GM23338 (cell line): ENCODE results near the gene KCNK10. TPM values are rescaled to one million over a fixed set of nuclear protein-coding genes. Genes with fewer than 3 reads are reported as not detected.

Source experiments
- ATAC-seq: fragments of 200-7000 bp; cut with Tn5 transposase; 3 replicates; pipeline ENCODE4 v1.9.1; 2020
- DNase-seq: peaks from one replicate; pipeline ENCODE4 v3.0.0-alpha.2; 2015; ENCODE audit warnings: low spot score
- H2AFZ ChIP-seq: fragments of 200-600 bp; sonication (generic); 2 replicates; pipeline ENCODE4 v1.8.0; 2016; ENCODE audit warnings: antibody characterized with exemption, mild to moderate bottlenecking, moderate library complexity
- H3F3A ChIP-seq: fragments of 200-600 bp; sonication (generic); replicated peaks from 2 replicates; pipeline ENCODE4 v1.8.0; 2017; ENCODE audit warnings: antibody characterized with exemption, mixed run types, low read depth
- H3K27ac ChIP-seq: fragments of 200-600 bp; sonication (generic); 2 replicates; pipeline ENCODE4 v1.6.1; 2016; ENCODE audit warnings: low read depth
- H3K27me3 ChIP-seq: fragments of 200-600 bp; sonication (generic); 2 replicates; pipeline ENCODE4 v1.8.0; 2016; ENCODE audit warnings: mild to moderate bottlenecking, mixed run types, moderate library complexity; ENCODE audit not compliant: insufficient read depth
- H3K36me3 ChIP-seq: fragments of 200-600 bp; sonication (generic); 2 replicates; pipeline ENCODE4 v1.8.0; 2016; ENCODE audit warnings: mild to moderate bottlenecking; ENCODE audit not compliant: insufficient read depth
- H3K4me1 ChIP-seq: fragments of 200-600 bp; sonication (generic); 2 replicates; pipeline ENCODE4 v1.8.0; 2016; ENCODE audit warnings: mild to moderate bottlenecking, moderate library complexity; ENCODE audit not compliant: insufficient read depth
- H3K4me2 ChIP-seq: fragments of 200-600 bp; sonication (generic); 2 replicates; pipeline ENCODE4 v1.7.1; 2017; ENCODE audit warnings: mixed run types
- H3K4me3 ChIP-seq: fragments of 200-600 bp; sonication (generic); 2 replicates; pipeline ENCODE4 v1.6.1; 2016; ENCODE audit warnings: mixed run types
- H3K79me2 ChIP-seq: fragments of 200-600 bp; sonication (generic); replicated peaks from 2 replicates; pipeline ENCODE4 v1.8.0; 2017; ENCODE audit warnings: mild to moderate bottlenecking; ENCODE audit not compliant: insufficient read depth
- H3K9me2 ChIP-seq: fragments of 200-600 bp; sonication (generic); 2 replicates; pipeline ENCODE4 v1.8.0; 2017; ENCODE audit not compliant: insufficient read depth
- H4K20me1 ChIP-seq: fragments of 200-600 bp; sonication (generic); replicated peaks from 2 replicates; pipeline ENCODE4 v1.8.0; 2017; ENCODE audit warnings: mild to moderate bottlenecking; ENCODE audit not compliant: insufficient read depth
- H3K27ac Mint-ChIP-seq: 2 replicates; pipeline ENCODE4 v1.8.0; 2020; ENCODE audit warnings: inconsistent platforms, mild to moderate bottlenecking, moderate library complexity, mixed read lengths
- H3K27me3 Mint-ChIP-seq: 3 replicates; pipeline ENCODE4 v1.8.0; 2022; ENCODE audit warnings: low read depth, mild to moderate bottlenecking, moderate library complexity, mixed read lengths, inconsistent platforms; ENCODE audit not compliant: insufficient read depth, poor library complexity
- H3K36me3 Mint-ChIP-seq: 3 replicates; pipeline ENCODE4 v1.8.0; 2021; ENCODE audit warnings: low read depth, mild to moderate bottlenecking, inconsistent platforms, moderate library complexity, mixed read lengths
- H3K4me1 Mint-ChIP-seq: 3 replicates; pipeline ENCODE4 v1.8.0; 2020; ENCODE audit warnings: mild to moderate bottlenecking, inconsistent platforms, mixed read lengths
- H3K4me3 Mint-ChIP-seq: 3 replicates; pipeline ENCODE4 v1.8.0; 2021; ENCODE audit warnings: moderate library complexity, mild to moderate bottlenecking, inconsistent platforms, mixed read lengths
- H3K9me3 Mint-ChIP-seq: 3 replicates; pipeline ENCODE4 v1.8.0; 2020; ENCODE audit warnings: moderate library complexity, mild to moderate bottlenecking, inconsistent platforms, mixed read lengths
- CREB1 ChIP-seq: fragments of 250-450 bp; sonication (Bioruptor Pico); IDR thresholded peaks from 2 replicates; pipeline ENCODE4 v1.5.0; 2020; ENCODE audit warnings: low read depth, mild to moderate bottlenecking, moderate library complexity
- CTCF ChIP-seq, 2 experiments: fragments of 200-600 bp in 1 of 2; sonication (generic) in 1 of 2; conservative IDR thresholded peaks; 2 replicates each; pipeline versions ENCODE4 v1.5.1 to v1.6.1; 2016 to 2017; ENCODE audit warnings: antibody characterized with exemption in 2 of 2, low read depth in 2 of 2, mild to moderate bottlenecking in 2 of 2, moderate library complexity in 1 of 2
- EZH2 ChIP-seq: fragments of 200-600 bp; sonication (generic); IDR thresholded peaks from one replicate; pipeline ENCODE4 v1.8.0; 2017; ENCODE audit warnings: antibody characterized with exemption, mild to moderate bottlenecking, low read depth; ENCODE audit not compliant: unreplicated experiment
- EZH2phosphoT487 ChIP-seq: fragments of 200-600 bp; sonication (generic); IDR thresholded peaks from one replicate; pipeline ENCODE4 v1.8.1; 2018; ENCODE audit warnings: antibody characterized with exemption; ENCODE audit not compliant: unreplicated experiment
- JUNB ChIP-seq: IDR thresholded peaks from one replicate; pipeline ENCODE4 v1.6.1; 2016; ENCODE audit warnings: antibody characterized with exemption; ENCODE audit not compliant: unreplicated experiment
- POLR2AphosphoS5 ChIP-seq: IDR thresholded peaks from 2 replicates; pipeline ENCODE4 v1.6.1; 2016; ENCODE audit warnings: antibody characterized with exemption, low read depth
- STAT1 ChIP-seq: IDR thresholded peaks from one replicate; pipeline ENCODE4 v1.6.1; 2016; ENCODE audit warnings: antibody characterized with exemption; ENCODE audit not compliant: unreplicated experiment
- ZNF114 ChIP-seq: fragments of 250-450 bp; sonication (Bioruptor Pico); IDR thresholded peaks from 2 replicates; pipeline ENCODE4 v1.5.0; 2020; ENCODE audit warnings: mild to moderate bottlenecking, moderate library complexity
- polyA plus RNA-seq: library from polyadenylated mRNA; unstranded; fragments of >200 nt; fragmentation: Nextera tagmentation; extraction: Ambion mirVana; gene quantifications from 2 replicates; pipeline ENCODE4 v1.2.1, GENCODE V29; 2016
- total RNA-seq: library from RNA; depleted of rRNA; stranded (reverse); fragments of >200 nt; shearing (Covaris generic); gene quantifications from 2 replicates; pipeline ENCODE4 v1.2.3, GENCODE V29; 2014

KCNK10 gene
- total and polyA plus RNA-seq, 2 experiments from 2014 or later: 0.29 to 1.0 TPM

DNA sequence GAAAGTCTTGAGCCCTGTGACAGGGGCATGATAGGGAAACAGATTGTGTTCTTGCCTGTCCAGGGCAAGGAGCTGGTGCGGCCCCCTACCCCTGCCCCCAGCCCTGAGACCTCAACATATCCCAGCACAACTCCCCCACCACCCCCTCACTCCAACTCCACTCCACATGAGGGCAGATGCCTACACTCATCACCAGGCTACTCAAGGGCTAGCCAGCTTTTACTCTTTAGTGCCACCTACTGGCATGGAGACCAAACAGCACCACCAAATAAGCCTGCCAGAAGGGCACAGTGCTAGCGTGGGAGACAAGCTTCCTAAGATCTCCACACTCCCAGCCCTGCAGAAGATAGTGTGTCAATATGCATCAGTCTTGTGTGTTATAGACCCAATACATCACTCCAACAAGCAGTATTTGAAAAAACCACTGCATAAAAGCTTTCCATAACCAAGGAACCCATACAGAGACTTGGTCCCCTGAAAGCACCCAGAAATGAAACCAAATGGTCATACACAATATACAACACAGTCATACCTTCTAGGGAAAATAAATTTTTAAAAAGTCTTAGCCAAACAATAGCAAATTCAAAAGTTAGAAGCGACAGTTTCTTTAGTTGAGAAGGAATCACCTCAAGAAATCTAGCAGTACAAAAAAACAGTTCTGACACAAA, 154.4 kb downstream of the KCNK10 start:
- peaks cover 2% of the 10 kb centered on the region for H3K27me3 Mint-ChIP-seq
- TF ChIP-seq EZH2 (no peak), CTCF (conservative IDR thresholded peaks at IDR 0.05; ENCODE audit: low read depth in 2 of 2) (peak; percentile 82 to 95)
- peak; percentile 76 for DNase-seq
- no peaks in the 10 kb centered on the region for H3K9me3 Mint-ChIP-seq
- Histone ChIP-seq H3K27ac (no peak overlapping the region), H3K4me1 (no peaks in the 10 kb centered on the region), H3K4me3 (no peak overlapping the region), H3K9me2 (peaks cover 6% of the 10 kb centered on the region; the same call in 1 of the 2 replicates), H3K27me3 (no peaks in the 10 kb centered on the region), H3K4me2 (no peak overlapping the region), H3K36me3 (no peaks in the 10 kb centered on the region), H2AFZ (peak overlapping the region; percentile 72; the same call in 1 of the 2 replicates), H3K79me2 (no peaks in the 10 kb centered on the region), H3F3A (no peaks in the 10 kb centered on the region), H4K20me1 (no peaks in the 10 kb centered on the region)
- H3K4me1 Mint-ChIP-seq: peaks cover 8% of the 10 kb centered on the region; the same call in 2 of the 3 replicates
- ATAC-seq: peak; percentile 99
- no peaks in the 10 kb centered on the region for H3K36me3 Mint-ChIP-seq
- H3K27ac Mint-ChIP-seq: no peak overlapping the region
- H3K4me3 Mint-ChIP-seq: no peak overlapping the region

GRCh38 chr14:88168025-88168424, 155.0 kb downstream of the KCNK10 start:
- Histone ChIP-seq H3K79me2 (no peaks in the 10 kb centered on the region), H3K9me2 (peaks cover 6% of the 10 kb centered on the region; the same call in 1 of the 2 replicates), H3F3A (no peaks in the 10 kb centered on the region), H3K27ac (no peak overlapping the region), H3K36me3 (no peaks in the 10 kb centered on the region), H3K27me3 (no peaks in the 10 kb centered on the region), H3K4me3 (no peak overlapping the region), H3K4me1 (no peaks in the 10 kb centered on the region), H2AFZ (peak overlapping the region; percentile 72; the same call in 1 of the 2 replicates), H4K20me1 (no peaks in the 10 kb centered on the region), H3K4me2 (no peak overlapping the region)
- DNase-seq (no peak), ATAC-seq (no peak)
- H3K4me1 Mint-ChIP-seq: peaks cover 8% of the 10 kb centered on the region; the same call in 2 of the 3 replicates
- H3K27me3 Mint-ChIP-seq: peaks cover 3% of the 10 kb centered on the region
- no peak overlapping the region for H3K27ac Mint-ChIP-seq
- H3K36me3 Mint-ChIP-seq: no peaks in the 10 kb centered on the region
- TF ChIP-seq ZNF114 (CRISPR knock-in tag) (no peak), STAT1 (no peak), POLR2AphosphoS5 (no peak), EZH2phosphoT487 (no peak), CTCF (conservative IDR thresholded peaks at IDR 0.05; ENCODE audit: low read depth in 2 of 2) (no peak), JUNB (no peak), CREB1 (CRISPR knock-in tag) (no peak)
- no peak overlapping the region for H3K4me3 Mint-ChIP-seq
- H3K9me3 Mint-ChIP-seq: no peaks in the 10 kb centered on the region
